IMR-90 (cell line): ENCODE results near the gene MPPED1. TPM values are rescaled to one million over a fixed set of nuclear protein-coding genes. Genes with fewer than 3 reads are reported as not detected.

Experiments used
- ATAC-seq: fragments of 200-7000 bp; cut with Tn5 transposase; 2 replicates; pipeline ENCODE4 v1.9.1; 2020; ENCODE audit warnings: low read depth, mild to moderate bottlenecking, moderate library complexity
- BruUV-seq: library from RNA; stranded (reverse); fragments of 400-500 nt; replicated peaks from 2 replicates; lab custom pipeline; 2021; lab: Mats Ljungman, UMichigan
- CTCF ChIA-PET: fragments of 300-600 bp; formaldehyde crosslinking; extraction: SDS; loops from one replicate; lab custom pipeline; 2021; ENCODE audit warnings: antibody characterized with exemption; lab: Yijun Ruan, JAX
- POLR2A ChIA-PET: fragments of 300-600 bp; sonication (Branson Sonifier 250); formaldehyde crosslinking; loops from one replicate; lab custom pipeline; 2022; ENCODE audit warnings: antibody characterized with exemption; ENCODE audit not compliant: unreplicated experiment; lab: Charles Lee
- DNase-seq: peaks from one replicate; pipeline ENCODE4 v3.0.0; 2013
- H2AFZ ChIP-seq: replicated peaks from 2 replicates; pipeline ENCODE3; 2013; ENCODE audit warnings: low read length, mild to moderate bottlenecking; ENCODE audit not compliant: poor library complexity
- H2AK5ac ChIP-seq: 2 replicates; pipeline ENCODE4 v1.6.1; 2013; ENCODE audit warnings: low read depth, low read length, inconsistent platforms
- H2AK9ac ChIP-seq: replicated peaks from 2 replicates; pipeline ENCODE3; 2013; ENCODE audit warnings: mild to moderate bottlenecking, low read depth, low read length, moderate library complexity; ENCODE audit not compliant: poor library complexity
- H2BK120ac ChIP-seq: 2 replicates; pipeline ENCODE4 v1.6.1; 2013; ENCODE audit warnings: low read depth, low read length, inconsistent platforms
- H2BK15ac ChIP-seq: 3 replicates; pipeline ENCODE4 v1.6.1; 2013; ENCODE audit warnings: low read depth, low read length, inconsistent platforms
- H2BK20ac ChIP-seq: 2 replicates; pipeline ENCODE4 v1.6.1; 2013; ENCODE audit warnings: low read depth, mild to moderate bottlenecking, inconsistent platforms, low read length, moderate library complexity
- H2BK5ac ChIP-seq: 2 replicates; pipeline ENCODE4 v1.6.1; 2013; ENCODE audit warnings: mild to moderate bottlenecking, low read depth, low read length, inconsistent platforms; ENCODE audit not compliant: poor library complexity, severe bottlenecking
- H3K14ac ChIP-seq: replicated peaks from 2 replicates; pipeline ENCODE4 v1.6.1; 2013; ENCODE audit warnings: low read depth, low read length, inconsistent platforms
- H3K18ac ChIP-seq: 2 replicates; pipeline ENCODE4 v1.6.1; 2013; ENCODE audit warnings: low read depth, low read length, control low read depth
- H3K23ac ChIP-seq: 2 replicates; pipeline ENCODE4 v1.6.1; 2013; ENCODE audit warnings: low read depth, low read length, inconsistent platforms
- H3K27ac ChIP-seq: 2 replicates; pipeline ENCODE4 v1.5.1; 2013; ENCODE audit warnings: mild to moderate bottlenecking, control low read depth, low read length; ENCODE audit not compliant: insufficient read depth
- H3K27me3 ChIP-seq: 2 replicates; pipeline ENCODE4 v1.6.1; 2013; ENCODE audit warnings: low read length; ENCODE audit not compliant: control insufficient read depth, insufficient read depth
- H3K36me3 ChIP-seq: 2 replicates; pipeline ENCODE4 v1.6.1; 2013; ENCODE audit warnings: low read length, mixed read lengths; ENCODE audit not compliant: control insufficient read depth, insufficient read depth
- H3K4ac ChIP-seq: 2 replicates; pipeline ENCODE4 v1.6.1; 2013; ENCODE audit warnings: low read depth, low read length, inconsistent platforms
- H3K4me1 ChIP-seq: 2 replicates; pipeline ENCODE4 v1.6.1; 2013; ENCODE audit warnings: low read length, mixed read lengths; ENCODE audit not compliant: control insufficient read depth, insufficient read depth
- H3K4me2 ChIP-seq: 2 replicates; pipeline ENCODE4 v1.6.1; 2013; ENCODE audit warnings: low read depth, mild to moderate bottlenecking, control low read depth, low read length, moderate library complexity
- H3K4me3 ChIP-seq: 2 replicates; pipeline ENCODE4 v1.5.1; 2013; ENCODE audit warnings: low read depth, mild to moderate bottlenecking, control low read depth, low read length, moderate library complexity; ENCODE audit not compliant: insufficient read depth
- H3K56ac ChIP-seq: 2 replicates; pipeline ENCODE4 v1.6.1; 2013; ENCODE audit warnings: low read length, inconsistent platforms; ENCODE audit not compliant: insufficient read depth; ENCODE audit errors: extremely low read depth
- H3K79me1 ChIP-seq, 2 experiments: 2 replicates each; pipeline ENCODE4 v1.6.1; 2013; ENCODE audit warnings: low read length in 2 of 2, inconsistent platforms in 1 of 2, low read depth in 1 of 2
- H3K9ac ChIP-seq: 2 replicates; pipeline ENCODE4 v1.6.1; 2013; ENCODE audit warnings: low read depth, low read length, control low read depth
- H3K9me1 ChIP-seq: 2 replicates; pipeline ENCODE4 v1.6.1; 2013; ENCODE audit warnings: low read length, inconsistent platforms; ENCODE audit not compliant: insufficient read depth
- H3K9me3 ChIP-seq: 2 replicates; pipeline ENCODE4 v1.6.1; 2013; ENCODE audit warnings: low read length; ENCODE audit not compliant: control insufficient read depth, insufficient read depth
- H4K20me1 ChIP-seq: 2 replicates; pipeline ENCODE4 v1.6.1; 2013; ENCODE audit warnings: low read length, inconsistent platforms; ENCODE audit not compliant: insufficient read depth
- H4K5ac ChIP-seq: 2 replicates; pipeline ENCODE4 v1.6.1; 2013; ENCODE audit warnings: mild to moderate bottlenecking, low read depth, low read length, control low read depth
- H4K8ac ChIP-seq, 2 experiments: 2 replicates each; pipeline ENCODE4 v1.6.1; 2013; ENCODE audit warnings: low read depth in 2 of 2, low read length in 2 of 2, control low read depth in 1 of 2, inconsistent platforms in 1 of 2
- H4K91ac ChIP-seq: 2 replicates; pipeline ENCODE4 v1.6.1; 2013; ENCODE audit warnings: low read depth, low read length, inconsistent platforms; ENCODE audit not compliant: insufficient read depth
- BHLHE40 ChIP-seq: fragments of 150-350 bp; IDR thresholded peaks from 2 replicates; pipeline ENCODE4 v1.6.1; 2016; ENCODE audit warnings: mild to moderate bottlenecking, low read depth, low read length
- CEBPB ChIP-seq: IDR thresholded peaks from 2 replicates; pipeline ENCODE4 v1.6.1; 2012; ENCODE audit warnings: low read depth, low read length, improper control_type of control experiment
- CHD1 ChIP-seq: IDR thresholded peaks from 2 replicates; pipeline ENCODE4 v1.6.1; 2012; ENCODE audit warnings: low read depth, low read length, improper control_type of control experiment
- FOS ChIP-seq: fragments of 150-350 bp; IDR thresholded peaks from 2 replicates; pipeline ENCODE4 v1.6.1; 2016; ENCODE audit warnings: low read depth, low read length
- MAZ ChIP-seq: IDR thresholded peaks from 2 replicates; pipeline ENCODE4 v1.6.1; 2012; ENCODE audit warnings: low read depth, mild to moderate bottlenecking, low read length, improper control_type of control experiment, moderate library complexity, borderline replicate concordance
- POLR2A ChIP-seq: IDR thresholded peaks from 2 replicates; pipeline ENCODE4 v1.6.1; 2012; ENCODE audit warnings: mild to moderate bottlenecking, low read depth, low read length
- RAD21 ChIP-seq: IDR thresholded peaks from 2 replicates; pipeline ENCODE4 v1.6.1; 2012; ENCODE audit warnings: low read length, improper control_type of control experiment
- SMC3 ChIP-seq: fragments of 150-350 bp; IDR thresholded peaks from 2 replicates; pipeline ENCODE4 v1.6.1; 2016; ENCODE audit warnings: low read depth, mild to moderate bottlenecking, antibody characterized with exemption, low read length, moderate library complexity
- WGBS, 2 experiments: methylation state at CpG; one replicate each; pipeline versions ENCODE4 v1.1.5 to v1.1.7; 2013; ENCODE audit warnings: missing lambda C conversion rate in 2 of 2; ENCODE audit not compliant: insufficient read length in 1 of 2; ENCODE audit errors: extremely low coverage in 2 of 2; 5-methylcytosine and 5-hydroxymethylcytosine counted together
- dilution Hi-C: fragments of 300-500 bp; cut with HindIII; formaldehyde crosslinking; loops from one replicate; pipeline ENCODE4 v1.14.3; 2018; ENCODE audit warnings: low sequenced_read_pairs; ENCODE audit not compliant: unreplicated experiment
- in situ Hi-C: fragments of 300-500 bp; cut with MboI; formaldehyde crosslinking; loops from 3 replicates; pipeline ENCODE4 v1.14.3; 2019; ENCODE audit warnings: low sequenced_read_pairs, inconsistent platforms, mixed read lengths
- intact Hi-C: fragments of 100-400 bp; cut with micrococcal nuclease; formaldehyde crosslinking; loops from 2 replicates; pipeline ENCODE4 v1.10.0; 2022
- polyA plus RNA-seq, 3 experiments: library from polyadenylated mRNA; depleted of rRNA; stranded (reverse); fragments of >200 nt; gene quantifications; 2 replicates each; pipeline ENCODE4 v1.2.3, GENCODE V29; 2012; ENCODE audit warnings: low replicate concordance in 1 of 3
- total RNA-seq: library from RNA; depleted of rRNA; stranded (reverse); fragments of >200 nt; gene quantifications from 2 replicates; pipeline ENCODE4 v1.2.3, GENCODE V29; 2012
- TF ChIP-seq, protein P1 (sequence below): fragments of 150-350 bp; IDR thresholded peaks from 2 replicates; pipeline ENCODE4 v1.6.1; 2016; ENCODE audit warnings: low read depth, mild to moderate bottlenecking, low read length, moderate library complexity, borderline replicate concordance
- TF ChIP-seq, protein P2 (sequence below): conservative IDR thresholded peaks from 2 replicates; pipeline ENCODE4 v1.5.1; 2012; ENCODE audit warnings: mild to moderate bottlenecking, low read depth, low read length, improper control_type of control experiment

MPPED1 gene
- total and polyA plus RNA-seq, 2 of the 4 experiments (the other 2 are of a cell fraction): not detected

DNA sequence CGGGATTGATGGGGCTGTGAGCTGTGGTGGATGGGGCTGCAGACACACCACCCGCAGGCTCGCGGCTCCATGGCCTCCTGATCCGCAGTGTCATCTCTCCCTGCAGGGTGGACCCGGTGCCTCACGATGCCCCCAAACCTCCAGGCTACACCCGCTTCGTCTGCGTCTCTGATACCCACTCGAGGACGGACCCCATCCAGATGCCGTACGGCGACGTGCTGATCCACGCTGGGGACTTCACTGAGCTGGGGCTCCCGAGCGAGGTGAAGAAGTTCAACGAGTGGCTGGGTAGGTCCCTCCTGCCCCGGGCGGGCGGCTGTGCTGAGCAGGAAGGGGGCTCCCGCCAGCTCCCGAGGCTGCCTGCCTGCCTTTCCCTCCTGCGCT lies 23.1 kb downstream of the MPPED1 start:
- Histone ChIP-seq H3K27me3 (peaks cover 20% of the 10 kb centered on the region; the same call in 1 of the 2 replicates), H2BK5ac (no peak overlapping the region), H3K18ac (no peak overlapping the region), H3K4me1 (no peaks in the 10 kb centered on the region), H2AFZ (no peak overlapping the region), H3K9me1 (no peaks in the 10 kb centered on the region), H4K20me1 (no peaks in the 10 kb centered on the region), H3K27ac (no peak overlapping the region), H2BK15ac (no peak overlapping the region), H3K14ac (no peak overlapping the region), H3K9me3 (no peaks in the 10 kb centered on the region), H2AK5ac (no peak overlapping the region), H2AK9ac (no peak overlapping the region), H2BK20ac (no peak overlapping the region), H3K56ac (no peak overlapping the region), H4K8ac (no peak overlapping the region), H4K5ac (no peak overlapping the region), H3K4me3 (no peak overlapping the region), H3K4ac (no peak overlapping the region), H2BK120ac (no peak overlapping the region), H3K23ac (no peak overlapping the region), H3K79me1 (no peaks in the 10 kb centered on the region), H3K36me3 (no peaks in the 10 kb centered on the region), H3K9ac (no peak overlapping the region), H4K91ac (no peak overlapping the region), H3K4me2 (no peak overlapping the region)
- dilution Hi-C loops (no loop called here), in situ Hi-C loops (no loop called here), intact Hi-C loops (no loop called here)
- 79% methylated on average over 12 of the region's 26 CpGs; no CpG with 5 or more reads in 1 of the 2 experiments for WGBS, 2 experiments
- DNase-seq: no peak
- no peak for ATAC-seq
- POLR2A ChIA-PET: no interaction called here
- TF ChIP-seq MAZ (no peak), SMC3 (no peak), CHD1 (no peak), FOS (no peak), CEBPB (no peak), POLR2A (no peak), BHLHE40 (no peak), RAD21 (no peak)
- TF ChIP-seq, protein P1, sequence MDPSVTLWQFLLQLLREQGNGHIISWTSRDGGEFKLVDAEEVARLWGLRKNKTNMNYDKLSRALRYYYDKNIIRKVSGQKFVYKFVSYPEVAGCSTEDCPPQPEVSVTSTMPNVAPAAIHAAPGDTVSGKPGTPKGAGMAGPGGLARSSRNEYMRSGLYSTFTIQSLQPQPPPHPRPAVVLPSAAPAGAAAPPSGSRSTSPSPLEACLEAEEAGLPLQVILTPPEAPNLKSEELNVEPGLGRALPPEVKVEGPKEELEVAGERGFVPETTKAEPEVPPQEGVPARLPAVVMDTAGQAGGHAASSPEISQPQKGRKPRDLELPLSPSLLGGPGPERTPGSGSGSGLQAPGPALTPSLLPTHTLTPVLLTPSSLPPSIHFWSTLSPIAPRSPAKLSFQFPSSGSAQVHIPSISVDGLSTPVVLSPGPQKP: no peak
- TF ChIP-seq, protein P2, sequence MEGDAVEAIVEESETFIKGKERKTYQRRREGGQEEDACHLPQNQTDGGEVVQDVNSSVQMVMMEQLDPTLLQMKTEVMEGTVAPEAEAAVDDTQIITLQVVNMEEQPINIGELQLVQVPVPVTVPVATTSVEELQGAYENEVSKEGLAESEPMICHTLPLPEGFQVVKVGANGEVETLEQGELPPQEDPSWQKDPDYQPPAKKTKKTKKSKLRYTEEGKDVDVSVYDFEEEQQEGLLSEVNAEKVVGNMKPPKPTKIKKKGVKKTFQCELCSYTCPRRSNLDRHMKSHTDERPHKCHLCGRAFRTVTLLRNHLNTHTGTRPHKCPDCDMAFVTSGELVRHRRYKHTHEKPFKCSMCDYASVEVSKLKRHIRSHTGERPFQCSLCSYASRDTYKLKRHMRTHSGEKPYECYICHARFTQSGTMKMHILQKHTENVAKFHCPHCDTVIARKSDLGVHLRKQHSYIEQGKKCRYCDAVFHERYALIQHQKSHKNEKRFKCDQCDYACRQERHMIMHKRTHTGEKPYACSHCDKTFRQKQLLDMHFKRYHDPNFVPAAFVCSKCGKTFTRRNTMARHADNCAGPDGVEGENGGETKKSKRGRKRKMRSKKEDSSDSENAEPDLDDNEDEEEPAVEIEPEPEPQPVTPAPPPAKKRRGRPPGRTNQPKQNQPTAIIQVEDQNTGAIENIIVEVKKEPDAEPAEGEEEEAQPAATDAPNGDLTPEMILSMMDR: no peak
- CTCF ChIA-PET: no interaction called here
- no TSS peak for BruUV-seq
